DND-41 (cell line): ENCODE results near the gene DLGAP1.

Source experiments
- CTCF ChIP-seq: IDR thresholded peaks from 2 replicates; pipeline ENCODE4 v1.5.1; 2012; ENCODE audit warnings: borderline replicate concordance, low read length, moderate library complexity, mild to moderate bottlenecking; ENCODE audit not compliant: poor library complexity, severe bottlenecking; ENCODE audit errors: extremely low read depth
- EZH2 ChIP-seq: IDR thresholded peaks from 3 replicates; pipeline ENCODE4 v1.6.1; 2012; ENCODE audit warnings: borderline replicate concordance, low read depth, mild to moderate bottlenecking, moderate library complexity, low read length, inconsistent platforms; ENCODE audit not compliant: severe bottlenecking

DNA sequence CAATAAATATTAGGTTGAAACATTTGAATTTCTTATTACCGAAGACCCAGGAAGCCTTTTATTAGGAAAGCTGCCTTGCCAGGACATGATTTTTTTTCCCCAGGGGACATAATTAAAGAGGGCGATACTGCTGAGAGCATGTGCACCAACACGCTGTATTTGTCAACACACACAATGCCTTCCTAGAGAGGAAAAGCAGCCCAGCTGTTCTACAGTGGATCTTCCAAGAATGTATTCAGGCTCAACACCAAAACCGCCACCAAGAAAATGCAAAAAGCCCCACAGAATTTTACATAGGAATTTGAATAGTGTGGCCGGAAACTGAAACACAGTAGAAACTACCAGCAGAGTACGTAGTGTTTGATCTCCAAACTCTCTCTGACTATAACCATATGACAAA lies 320.4 kb downstream of the DLGAP1 start:
- no peak for TF ChIP-seq CTCF
- no peak for TF ChIP-seq EZH2
